ENCODE results near the gene BTBD16. TPM values are rescaled to one million over a fixed set of nuclear protein-coding genes. Genes with fewer than 3 reads are reported as not detected.

BTBD16 gene
- total RNA-seq, 1 donor from 2014 or later = not detected

DNA sequence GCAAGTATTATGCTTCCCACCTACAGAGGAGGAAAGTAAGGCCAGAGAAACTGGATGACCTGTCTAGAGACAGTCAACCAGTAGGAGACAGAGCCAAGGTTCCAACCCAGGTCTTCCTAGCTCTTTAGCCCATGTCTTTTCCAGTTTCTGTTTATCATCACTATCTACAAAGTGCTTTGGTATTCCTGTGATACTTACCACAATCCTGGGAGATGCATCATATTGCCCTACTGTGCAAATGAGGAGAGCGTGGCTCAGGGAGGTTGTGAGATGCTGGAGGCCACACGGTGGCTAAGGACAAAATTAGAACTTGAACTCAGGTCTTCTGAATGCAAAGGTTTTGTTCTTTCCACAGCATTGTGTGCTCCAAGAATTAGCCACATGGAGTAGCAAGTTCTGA, 92.2 kb downstream of the BTBD16 start:
- Mint-ChIP-seq H3K27ac (ENCODE audit: unreplicated experiment) (no peak overlapping the region), H3K36me3 (ENCODE audit: low read depth) (peaks cover 5% of the 10 kb centered on the region), H3K4me3 (no peak overlapping the region), H3K27me3 (ENCODE audit: low read depth) (peaks cover 3% of the 10 kb centered on the region), H3K4me1 (peaks cover 6% of the 10 kb centered on the region), H3K9me3 (peaks cover 14% of the 10 kb centered on the region)
- TF ChIP-seq CTCF (conservative IDR thresholded peaks at IDR 0.05) = no peak
- no peak for DNase-seq (ENCODE audit: low read depth, low spot score)

GRCh38 chr10:122363722-122364463, 92.8 kb downstream of the BTBD16 start:
- Mint-ChIP-seq H3K27me3 (ENCODE audit: low read depth) (peaks cover 3% of the 10 kb centered on the region), H3K36me3 (ENCODE audit: low read depth) (peaks cover 5% of the 10 kb centered on the region), H3K4me1 (peaks cover 12% of the 10 kb centered on the region), H3K27ac (ENCODE audit: unreplicated experiment) (no peak overlapping the region), H3K4me3 (no peak overlapping the region), H3K9me3 (peaks cover 8% of the 10 kb centered on the region)
- no peak for DNase-seq (ENCODE audit: low read depth, low spot score)
- no peak for TF ChIP-seq CTCF (conservative IDR thresholded peaks at IDR 0.05)

DNA sequence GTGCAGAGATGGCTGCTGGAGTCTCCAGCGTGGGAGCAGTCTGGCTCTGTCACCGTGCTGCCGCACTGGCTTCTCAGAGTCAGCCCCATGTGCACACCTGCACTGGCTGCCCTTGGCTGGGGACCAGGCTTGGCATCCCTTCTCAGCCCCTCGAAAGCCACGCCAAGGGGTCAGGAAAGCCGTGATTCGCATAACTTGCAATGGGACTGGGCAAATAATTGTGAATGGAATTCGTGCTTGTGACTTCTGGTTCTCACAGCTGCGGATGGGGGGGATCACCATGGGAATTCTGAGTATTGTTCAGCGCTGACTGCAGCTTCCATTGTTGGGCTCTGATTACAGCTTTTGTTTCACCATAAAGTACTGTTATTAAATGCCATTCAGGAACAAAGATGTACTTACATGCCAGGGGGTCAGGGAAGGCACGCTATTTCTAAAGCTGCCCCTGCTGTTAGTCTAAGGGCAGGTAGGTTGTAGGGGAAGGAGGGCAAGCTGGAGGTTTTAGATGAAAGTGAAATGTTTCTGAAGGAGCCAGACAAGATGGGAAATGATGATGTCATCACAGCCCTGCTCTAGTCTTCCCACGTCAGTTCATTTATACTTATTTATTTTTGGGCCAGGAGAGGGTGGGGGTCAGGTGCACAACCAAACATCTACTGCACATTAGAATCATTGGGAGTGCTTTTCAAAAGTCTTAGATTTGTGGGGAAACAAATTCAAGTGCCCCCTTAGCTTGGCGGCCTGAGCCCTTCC, 97.6 kb downstream of the BTBD16 start:
- Mint-ChIP-seq H3K27me3 (ENCODE audit: low read depth) (peaks cover 12% of the 10 kb centered on the region), H3K36me3 (ENCODE audit: low read depth) (peaks cover 5% of the 10 kb centered on the region), H3K9me3 (peaks cover 5% of the 10 kb centered on the region), H3K4me3 (no peak overlapping the region), H3K4me1 (peaks cover 14% of the 10 kb centered on the region), H3K27ac (ENCODE audit: unreplicated experiment) (peak overlapping the region; percentile 8)
- no peak for TF ChIP-seq CTCF (conservative IDR thresholded peaks at IDR 0.05)
- DNase-seq (ENCODE audit: low read depth, low spot score) = no peak

- H3K27me3 Mint-ChIP-seq (ENCODE audit: low read depth) = peaks cover 16% of the 10 kb centered on the region
- DNase-seq (ENCODE audit: low read depth, low spot score) = no peak
- TF ChIP-seq CTCF (conservative IDR thresholded peaks at IDR 0.05) = no peak
These were observed 102.0 kb downstream of the BTBD16 start for GRCh38 chr10:122373108-122373507.

GRCh38 chr10:122373721-122374120, 102.6 kb downstream of the BTBD16 start:
- Mint-ChIP-seq H3K27ac (ENCODE audit: unreplicated experiment) (peak overlapping the region; percentile 88), H3K4me3 (peak overlapping the region; percentile 97), H3K36me3 (ENCODE audit: low read depth) (no peaks in the 10 kb centered on the region), H3K4me1 (peaks cover 29% of the 10 kb centered on the region), H3K9me3 (no peaks in the 10 kb centered on the region), H3K27me3 (ENCODE audit: low read depth) (peaks cover 16% of the 10 kb centered on the region)
- no peak for TF ChIP-seq CTCF (conservative IDR thresholded peaks at IDR 0.05)
- DNase-seq (ENCODE audit: low read depth, low spot score) = no peak

More at GRCh38 chr10:122373108-122373507, 102.0 kb downstream of the BTBD16 start:
- no peaks in the 10 kb centered on the region for H3K9me3 Mint-ChIP-seq
- peak overlapping the region; percentile 97 for H3K4me3 Mint-ChIP-seq
- H3K36me3 Mint-ChIP-seq (ENCODE audit: low read depth) = no peaks in the 10 kb centered on the region
- peaks cover 33% of the 10 kb centered on the region for H3K4me1 Mint-ChIP-seq
- H3K27ac Mint-ChIP-seq (ENCODE audit: unreplicated experiment) = no peak overlapping the region
